Retinal pigment epithelial cell (primary cell): ENCODE results near the gene SF3B3.
A peak's percentile ranks its signal among the peaks of the same experiment; 100 is the strongest.
"Not testable (repeated sequence)": the region's sequence is repeated elsewhere in the genome, so short reads cannot be mapped to it uniquely, and the experiment has no call there.

ENCODE experiments used
- DNase-seq: peaks from one replicate; pipeline ENCODE4 v3.0.0-alpha.2; 2010; ENCODE audit warnings: low read depth
- H3K4me3 ChIP-seq: 2 replicates; pipeline ENCODE4 v1.5.1; 2011; ENCODE audit warnings: mild to moderate bottlenecking, low read length, control low read depth, moderate library complexity
- CTCF ChIP-seq: conservative IDR thresholded peaks from 2 replicates; pipeline ENCODE4 v1.5.1; 2011; ENCODE audit warnings: low read depth, low read length, control low read depth, inconsistent platforms

The SF3B3 gene

GRCh38 chr16:70578035-70578434 is 54.4 kb downstream of the SF3B3 start:
- TF ChIP-seq CTCF: no peak
- DNase-seq: no peak
- no peak overlapping the region for H3K4me3 ChIP-seq

- no peak for DNase-seq
- H3K4me3 ChIP-seq: no peak overlapping the region
- TF ChIP-seq CTCF: no peak
Measured at GRCh38 chr16:70579248-70579647, 55.6 kb downstream of the SF3B3 start.

GRCh38 chr16:70579648-70580630 is 56.3 kb downstream of the SF3B3 start:
- no peak for TF ChIP-seq CTCF
- no peak for DNase-seq
- no peak overlapping the region for H3K4me3 ChIP-seq

- TF ChIP-seq CTCF: peak; percentile 13
- DNase-seq: no peak
- H3K4me3 ChIP-seq: no peak overlapping the region
Measured at GRCh38 chr16:70582280-70582978, 58.8 kb downstream of the SF3B3 start.

GRCh38 chr16:70586731-70587130 is 63.1 kb downstream of the SF3B3 start:
- no peak for DNase-seq
- H3K4me3 ChIP-seq: no peak overlapping the region
- no peak for TF ChIP-seq CTCF

- H3K4me3 ChIP-seq: no peak overlapping the region
- no peak for DNase-seq
- TF ChIP-seq CTCF: no peak
Measured at GRCh38 chr16:70588565-70588964, 64.9 kb downstream of the SF3B3 start.

- H3K4me3 ChIP-seq, DNase-seq: not testable (repeated sequence)
Measured at GRCh38 chr16:70589416-70589815, 65.8 kb downstream of the SF3B3 start.
